ENCODE measurements around the gene C13orf46. TPM values are rescaled to one million over a fixed set of nuclear protein-coding genes. Genes with fewer than 3 reads are reported as not detected.

C13orf46 gene
- polyA plus RNA-seq, 1 donor (not counting 4 experiments of a cell fraction or from before 2014, with no cell fraction given): not detected

- H3K27me3 ChIP-seq (ENCODE audit: control insufficient read depth, extremely low read depth, insufficient read depth, low read length): peaks cover 32% of the 10 kb centered on the region
These were observed 34.5 kb downstream of the C13orf46 start for GRCh38 chr13:113939129-113939943.

GRCh38 chr13:113938716-113939115 lies 35.2 kb downstream of the C13orf46 start:
- Histone ChIP-seq H3K9ac (ENCODE audit: control insufficient read depth, extremely low read depth, insufficient read depth, low read length) (no peak overlapping the region), H3K36me3 (ENCODE audit: control insufficient read depth in 2 of 2, extremely low read depth in 1 of 2, insufficient read depth in 2 of 2, low read length in 2 of 2) (no peaks in the 10 kb centered on the region), H3K4me1 (ENCODE audit: control insufficient read depth, extremely low read depth, insufficient read depth, low read length) (no peaks in the 10 kb centered on the region), H3K4me2 (ENCODE audit: control insufficient read depth, extremely low read depth, insufficient read depth, low read depth, low read length) (no peak overlapping the region), H3K79me2 (ENCODE audit: control insufficient read depth, insufficient read depth, low read length) (no peaks in the 10 kb centered on the region), H4K20me1 (ENCODE audit: control insufficient read depth, extremely low read depth, insufficient read depth, low read length) (no peaks in the 10 kb centered on the region), H3K9me1 (ENCODE audit: control insufficient read depth, extremely low read depth, insufficient read depth, low read length) (no peaks in the 10 kb centered on the region), H3K4me3 (ENCODE audit: control insufficient read depth in 2 of 3, extremely low read depth in 1 of 3, insufficient read depth in 2 of 3, low read depth in 1 of 3, low read length in 3 of 3) (no peak overlapping the region), H3K9me3 (ENCODE audit: control insufficient read depth, low read depth, low read length) (no peaks in the 10 kb centered on the region), H3K27ac (ENCODE audit: control insufficient read depth, insufficient read depth, low read length) (no peak overlapping the region), H2AFZ (ENCODE audit: control insufficient read depth, low read length) (no peak overlapping the region), H3K27me3 (ENCODE audit: control insufficient read depth, extremely low read depth, insufficient read depth, low read length) (peaks cover 32% of the 10 kb centered on the region)
- TF ChIP-seq CTCF (optimal IDR thresholded peaks at IDR 0.05 in 1 of 3, IDR thresholded peaks at IDR 0.05 in 1 of 3, conservative IDR thresholded peaks at IDR 0.05 in 1 of 3; ENCODE audit: extremely low read depth in 1 of 3, insufficient read depth in 2 of 3, low read length in 3 of 3) (no peak), EZH2 (IDR thresholded peaks at IDR 0.05; ENCODE audit: low read length) (no peak)
- dilution Hi-C loops (cut with MboI; ENCODE audit: extremely low pct_ligation_motif_present, low sequenced_read_pairs): no loop called here
- FAIRE-seq: no peak
- no peak for DNase-seq (ENCODE audit: low read depth, low spot score)

More at GRCh38 chr13:113939129-113939943, 34.5 kb downstream of the C13orf46 start:
- Histone ChIP-seq H4K20me1 (ENCODE audit: control insufficient read depth, extremely low read depth, insufficient read depth, low read length) (no peaks in the 10 kb centered on the region), H3K4me2 (ENCODE audit: control insufficient read depth, extremely low read depth, insufficient read depth, low read depth, low read length) (no peak overlapping the region), H2AFZ (ENCODE audit: control insufficient read depth, low read length) (no peak overlapping the region), H3K9ac (ENCODE audit: control insufficient read depth, extremely low read depth, insufficient read depth, low read length) (no peak overlapping the region), H3K79me2 (ENCODE audit: control insufficient read depth, insufficient read depth, low read length) (no peaks in the 10 kb centered on the region), H3K4me1 (ENCODE audit: control insufficient read depth, extremely low read depth, insufficient read depth, low read length) (no peaks in the 10 kb centered on the region), H3K4me3 (ENCODE audit: control insufficient read depth in 2 of 3, extremely low read depth in 1 of 3, insufficient read depth in 2 of 3, low read depth in 1 of 3, low read length in 3 of 3) (no peak overlapping the region), H3K27ac (ENCODE audit: control insufficient read depth, insufficient read depth, low read length) (no peak overlapping the region), H3K9me1 (ENCODE audit: control insufficient read depth, extremely low read depth, insufficient read depth, low read length) (no peaks in the 10 kb centered on the region), H3K9me3 (ENCODE audit: control insufficient read depth, low read depth, low read length) (no peaks in the 10 kb centered on the region), H3K36me3 (ENCODE audit: control insufficient read depth in 2 of 2, extremely low read depth in 1 of 2, insufficient read depth in 2 of 2, low read length in 2 of 2) (no peaks in the 10 kb centered on the region)
- TF ChIP-seq CTCF (optimal IDR thresholded peaks at IDR 0.05 in 1 of 3, IDR thresholded peaks at IDR 0.05 in 1 of 3, conservative IDR thresholded peaks at IDR 0.05 in 1 of 3; ENCODE audit: extremely low read depth in 1 of 3, insufficient read depth in 2 of 3, low read length in 3 of 3) (no peak), EZH2 (IDR thresholded peaks at IDR 0.05; ENCODE audit: low read length) (no peak)
- FAIRE-seq: no peak
- dilution Hi-C loops (cut with MboI; ENCODE audit: extremely low pct_ligation_motif_present, low sequenced_read_pairs): no loop called here
- no peak for DNase-seq (ENCODE audit: low read depth, low spot score)
